Ovary (tissue), 9 donors: ENCODE results near the gene BBS12. TPM values are rescaled to one million over a fixed set of nuclear protein-coding genes. Genes with fewer than 3 reads are reported as not detected.

Experiments used
- DNase-seq, 5 donors: peaks; one replicate each; pipeline ENCODE4 v3.0.0-alpha.2; 2019 to 2020
- H3K27ac ChIP-seq, 2 donors: fragments of 200-600 bp; one replicate each; pipeline versions ENCODE4 v1.5.1 to v1.8.0; 2019 to 2022
- H3K27me3 ChIP-seq: fragments of 200-600 bp; one replicate; pipeline ENCODE4 v1.8.0; 2022
- H3K36me3 ChIP-seq: fragments of 200-600 bp; sonication (generic); one replicate; pipeline ENCODE4 v1.5.1; 2019
- H3K4me1 ChIP-seq: one replicate; pipeline ENCODE4 v1.8.1; 2013; ENCODE audit warnings: mild to moderate bottlenecking, moderate library complexity; ENCODE audit not compliant: insufficient read depth
- H3K4me3 ChIP-seq: fragments of 200-600 bp; sonication (generic); one replicate; pipeline ENCODE4 v1.5.1; 2017
- H3K9me3 ChIP-seq, 2 donors: fragments of 200-600 bp in 1 of 2; sonication (generic) in 1 of 2; one replicate each; pipeline versions ENCODE4 v1.5.1 to v1.8.1; 2013 to 2019; ENCODE audit warnings: mild to moderate bottlenecking in 1 of 2, moderate library complexity in 1 of 2
- EP300 ChIP-seq: sonication (generic); formaldehyde crosslinking; IDR thresholded peaks from one replicate; pipeline ENCODE4 v1.6.1; 2017; ENCODE audit warnings: antibody characterized with exemption
- POLR2A ChIP-seq: fragments of 450-650 bp; IDR thresholded peaks from one replicate; pipeline ENCODE4 v1.6.1; 2017; ENCODE audit warnings: antibody characterized with exemption, mild to moderate bottlenecking, moderate library complexity
- WGBS, 3 donors: extraction: QIAGEN DNeasy Blood & Tissue Kit in 1 of 3; methylation state at CpG; one replicate each; pipeline versions ENCODE4 v1.1.5 to v1.1.7; 2013 to 2017; 5-methylcytosine and 5-hydroxymethylcytosine counted together
- intact Hi-C, 4 donors: fragments of 100-400 bp; cut with DNase I; formaldehyde crosslinking; loops; one replicate each; pipeline versions ENCODE4 v1.11.0 to v1.15.1; 2022 to 2023
- polyA plus RNA-seq, 2 donors: library from polyadenylated mRNA; stranded (reverse); fragments of 200-250 nt in 1 of 2; fragments of 350-450 nt in 1 of 2; fragmentation: Illumina TruSeq in 1 of 2; extraction: RNeasy Lipid Tissue Mini Kit (QIAGEN cat#74804) in 1 of 2; gene quantifications; one replicate each; pipeline ENCODE4 v1.2.3, GENCODE V29; 2013 to 2014
- total RNA-seq, 7 donors: library from RNA; depleted of rRNA in 2 of 7; stranded (reverse); fragments of >200 nt in 2 of 7; fragmentation: NEBNext Ultra II Directional in 3 of 7; extraction: Animal tissue kit (Norgen Biotek cat#: 25700) in 3 of 7; gene quantifications; one replicate each; pipeline versions ENCODE4 v1.1.0 to v1.2.4, GENCODE V29; 2016 to 2023
- TF ChIP-seq, protein P1 (sequence below), 3 donors: fragments of 450-650 bp in 2 of 3; fragments of 200-600 bp in 1 of 3; IDR thresholded peaks; one replicate each; pipeline versions ENCODE4 v1.5.1 to v1.8.0; 2016 to 2022; ENCODE audit warnings: antibody characterized with exemption in 3 of 3, mild to moderate bottlenecking in 1 of 3
- donor health status: DM: no; HTN: no; CAD: no; lungs with moderate emphysema.
- donor health status: DM: no; HTN: no; CAD: no.
- donor health status: Bipolar disorder and iron deficiency.
- donor health status: DM: yes; HTN: yes; CAD: no.
- donor health status: DM: no; HTN: no; CAD: no.
- donor health status: DM: yes; HTN: yes; CAD: no.

BBS12 gene
- total and polyA plus RNA-seq, 9 donors, result 2.6 to 6.8 (median 3.8) TPM

DNA sequence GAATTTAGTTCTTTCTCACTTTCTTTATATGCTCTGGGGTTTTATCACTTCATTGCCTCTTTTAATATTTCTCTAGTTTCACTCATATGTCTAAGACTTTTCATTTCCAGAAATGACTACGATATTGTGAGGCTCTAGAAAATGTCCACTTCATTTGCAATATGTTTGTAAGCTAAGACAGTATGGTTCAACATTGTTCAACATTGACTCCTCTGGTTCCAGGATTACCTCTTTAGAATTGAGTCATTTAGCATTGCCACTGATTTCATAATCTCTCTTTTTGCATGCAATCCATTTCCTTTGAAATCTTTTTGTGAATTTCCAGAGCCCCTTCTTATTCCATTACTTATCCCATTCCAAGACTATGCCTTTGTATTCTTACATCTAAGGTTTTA is 32.3 kb downstream of the BBS12 start:
- TF ChIP-seq POLR2A (no peak), EP300 (no peak)
- TF ChIP-seq, protein P1, sequence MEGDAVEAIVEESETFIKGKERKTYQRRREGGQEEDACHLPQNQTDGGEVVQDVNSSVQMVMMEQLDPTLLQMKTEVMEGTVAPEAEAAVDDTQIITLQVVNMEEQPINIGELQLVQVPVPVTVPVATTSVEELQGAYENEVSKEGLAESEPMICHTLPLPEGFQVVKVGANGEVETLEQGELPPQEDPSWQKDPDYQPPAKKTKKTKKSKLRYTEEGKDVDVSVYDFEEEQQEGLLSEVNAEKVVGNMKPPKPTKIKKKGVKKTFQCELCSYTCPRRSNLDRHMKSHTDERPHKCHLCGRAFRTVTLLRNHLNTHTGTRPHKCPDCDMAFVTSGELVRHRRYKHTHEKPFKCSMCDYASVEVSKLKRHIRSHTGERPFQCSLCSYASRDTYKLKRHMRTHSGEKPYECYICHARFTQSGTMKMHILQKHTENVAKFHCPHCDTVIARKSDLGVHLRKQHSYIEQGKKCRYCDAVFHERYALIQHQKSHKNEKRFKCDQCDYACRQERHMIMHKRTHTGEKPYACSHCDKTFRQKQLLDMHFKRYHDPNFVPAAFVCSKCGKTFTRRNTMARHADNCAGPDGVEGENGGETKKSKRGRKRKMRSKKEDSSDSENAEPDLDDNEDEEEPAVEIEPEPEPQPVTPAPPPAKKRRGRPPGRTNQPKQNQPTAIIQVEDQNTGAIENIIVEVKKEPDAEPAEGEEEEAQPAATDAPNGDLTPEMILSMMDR (IDR thresholded peaks at IDR 0.05), result no peak
- no peaks in the 10 kb centered on the region for H3K27me3 ChIP-seq
- no peaks in the 10 kb centered on the region for H3K4me1 ChIP-seq
- no peak overlapping the region for H3K4me3 ChIP-seq
- no peak for DNase-seq
- WGBS, 3 donors, result 74 to 83% (median 83%) methylated on average over 1 of the region's 1 CpG
- H3K27ac ChIP-seq, result no peak overlapping the region
- H3K9me3 ChIP-seq, result no peaks in the 10 kb centered on the region
- intact Hi-C loops, result no loop called here
- no peaks in the 10 kb centered on the region for H3K36me3 ChIP-seq

DNA sequence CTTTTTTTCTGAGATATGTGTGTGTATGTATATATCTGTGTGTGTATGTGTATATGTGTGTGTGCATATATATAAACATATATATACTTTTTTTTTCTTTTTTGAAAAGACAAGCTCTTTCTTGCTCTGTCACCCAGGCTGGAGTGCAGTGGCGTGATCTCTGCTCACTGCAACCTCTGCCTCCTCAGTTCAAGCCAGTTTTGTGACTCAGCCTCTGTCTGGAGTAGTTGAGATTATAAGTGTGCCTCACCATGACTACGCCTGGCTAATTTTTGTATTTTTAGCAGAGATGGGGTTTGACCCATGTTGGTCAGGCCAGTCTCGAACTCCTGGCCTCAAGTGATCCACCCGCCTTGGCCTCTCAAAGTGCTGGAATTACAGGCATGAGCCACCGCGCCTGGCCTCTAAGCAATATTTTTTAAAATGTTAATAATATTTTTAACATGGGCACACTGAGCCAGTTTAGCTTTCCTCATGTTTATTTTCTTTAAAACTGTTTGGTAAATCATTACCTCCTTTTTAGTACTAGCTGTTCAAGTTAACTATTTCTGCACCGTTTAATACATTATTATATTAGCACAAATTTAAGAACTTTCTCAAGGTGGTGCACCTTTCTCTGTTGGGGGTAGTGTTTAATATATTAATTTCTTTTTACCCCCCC is 33.3 kb downstream of the BBS12 start:
- Histone ChIP-seq H3K4me1 (no peaks in the 10 kb centered on the region), H3K36me3 (no peaks in the 10 kb centered on the region), H3K27ac (no peak overlapping the region), H3K9me3 (no peaks in the 10 kb centered on the region), H3K4me3 (no peak overlapping the region), H3K27me3 (no peaks in the 10 kb centered on the region)
- TF ChIP-seq EP300 (no peak), POLR2A (no peak)
- TF ChIP-seq, protein P1 (IDR thresholded peaks at IDR 0.05), result no peak
- intact Hi-C loops, result no loop called here
- no peak for DNase-seq
- 34 to 63% (median 48%) methylated on average over 7 of the region's 7 CpGs for WGBS, 3 donors

DNA sequence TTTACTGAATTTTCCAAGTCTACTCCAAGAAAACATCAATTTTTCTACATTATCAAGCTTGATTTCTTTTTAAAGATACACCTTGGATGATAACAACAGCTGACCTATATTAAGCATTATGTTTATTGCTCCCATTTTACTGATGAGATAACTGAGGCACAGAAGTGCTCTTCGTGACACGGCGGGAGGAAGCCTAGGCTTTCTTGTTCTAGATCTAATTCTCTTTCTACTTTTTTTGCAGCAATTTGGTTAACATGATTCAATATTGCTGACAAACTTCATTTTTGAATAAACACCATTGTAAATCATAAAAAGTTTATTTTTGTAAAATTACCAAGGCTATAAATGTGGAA is 33.8 kb downstream of the BBS12 start:
- H3K9me3 ChIP-seq, result no peaks in the 10 kb centered on the region
- intact Hi-C loops, result no loop called here
- no peaks in the 10 kb centered on the region for H3K27me3 ChIP-seq
- no peaks in the 10 kb centered on the region for H3K4me1 ChIP-seq
- no peak for DNase-seq
- no peak overlapping the region for H3K27ac ChIP-seq
- TF ChIP-seq EP300 (no peak), POLR2A (no peak)
- TF ChIP-seq, protein P1 (IDR thresholded peaks at IDR 0.05), result no peak
- no peaks in the 10 kb centered on the region for H3K36me3 ChIP-seq
- WGBS, 3 donors, result 86 to 96% (median 95%) methylated on average over 3 of the region's 3 CpGs
- no peak overlapping the region for H3K4me3 ChIP-seq

DNA sequence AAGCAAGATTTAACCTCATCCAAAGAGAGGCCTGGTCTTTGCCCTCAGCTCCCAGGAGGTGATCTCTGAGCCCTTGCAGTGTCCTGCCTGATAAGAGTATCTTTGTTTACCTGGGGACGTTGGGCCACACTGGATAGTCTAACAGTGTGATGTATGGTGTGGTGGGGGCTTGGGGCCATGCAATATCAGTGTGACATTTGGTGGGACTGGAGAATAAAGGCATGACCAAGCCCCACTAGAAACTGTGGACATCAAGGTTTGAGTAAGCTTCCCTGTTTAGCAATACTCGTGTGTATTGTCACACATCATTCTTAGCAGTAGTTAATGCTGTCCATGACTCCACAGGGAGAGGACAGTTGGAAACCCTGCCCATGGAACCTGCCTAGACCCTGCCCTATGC is 34.4 kb downstream of the BBS12 start:
- intact Hi-C loops, result no loop called here
- Histone ChIP-seq H3K4me1 (no peaks in the 10 kb centered on the region), H3K4me3 (no peak overlapping the region), H3K27me3 (no peaks in the 10 kb centered on the region), H3K9me3 (no peaks in the 10 kb centered on the region), H3K27ac (no peak overlapping the region), H3K36me3 (no peaks in the 10 kb centered on the region)
- 59 to 71% (median 61%) methylated on average over 2 of the region's 2 CpGs for WGBS, 3 donors
- TF ChIP-seq POLR2A (no peak), EP300 (no peak)
- TF ChIP-seq, protein P1 (IDR thresholded peaks at IDR 0.05), result no peak
- no peak for DNase-seq
